Measurements from ENCODE around the gene TTC34. TPM values are rescaled to one million over a fixed set of nuclear protein-coding genes. Genes with fewer than 3 reads are reported as not detected.

Gene TTC34
- total and polyA plus RNA-seq, 2 of the 13 experiments (the other 11 are each of a cell fraction or from before 2014, with no cell fraction given): 0.07 to 0.11 TPM

- H3K4me1 ChIP-seq (ENCODE audit: insufficient read depth, low read length): no peaks in the 10 kb centered on the region
- no peaks in the 10 kb centered on the region for H4K20me1 ChIP-seq (ENCODE audit: insufficient read depth, low read length)
- ATAC-seq (no peak), DNase-seq (ENCODE audit: low spot score) (no peak), FAIRE-seq (no peak)
- WGBS (ENCODE audit: low lambda C conversion rate): 18% methylated on average over 14 of the region's 20 CpGs
- H3K4me3 ChIP-seq (replicated peaks in 1 of 3; ENCODE audit: insufficient read depth in 1 of 3, low read depth in 2 of 3, low read length in 3 of 3): no peak overlapping the region
- no peaks in the 10 kb centered on the region for H3K79me2 ChIP-seq (ENCODE audit: insufficient read depth, low read length)
- no peak overlapping the region for H3K27ac ChIP-seq (ENCODE audit: extremely low read length, insufficient read depth, low read length)
- no peak overlapping the region for H3K9ac ChIP-seq (ENCODE audit: insufficient read depth, low read depth, low read length)
- no peaks in the 10 kb centered on the region for H3K9me3 ChIP-seq (ENCODE audit: low read length)
- POLR2A ChIA-PET: no interaction called here
- CTCF ChIA-PET (ENCODE audit: low intra/inter-chr PET ratio, low total read pairs): no interaction called here
- H3K4me2 ChIP-seq (ENCODE audit: low read depth, low read length): no peak overlapping the region
- H2AFZ ChIP-seq (ENCODE audit: low read length): no peak overlapping the region
- no peaks in the 10 kb centered on the region for H3K36me3 ChIP-seq (replicated peaks in 1 of 2; ENCODE audit: control insufficient read depth in 1 of 2, insufficient read depth in 2 of 2, low read length in 2 of 2)
- in situ Hi-C loops (cut with HindIII; ENCODE audit: extremely low pct_ligation_motif_present, low pct_unique_long_range_greater_than_20kb) (no loop called here), intact Hi-C loops (cut with micrococcal nuclease; ENCODE audit: unreplicated experiment) (no loop called here)
- BruUV-seq (replicated peaks): no TSS peak
- H3K27me3 ChIP-seq (ENCODE audit: control insufficient read depth in 1 of 2, insufficient read depth in 2 of 2, low read length in 2 of 2): peaks cover 13 to 81% of the 10 kb centered on the region in 2 experiments
- TF ChIP-seq ZFX (CRISPR knock-in tag; IDR thresholded peaks at IDR 0.05; ENCODE audit: low read depth) (no peak), ZNF484 (CRISPR knock-in tag; IDR thresholded peaks at IDR 0.05; ENCODE audit: borderline replicate concordance, low read depth) (no peak), UBTF (CRISPR knock-in tag; IDR thresholded peaks at IDR 0.05) (no peak), HCFC1 (IDR thresholded peaks at IDR 0.05; ENCODE audit: low read depth, low read length) (no peak), PRMT3 (CRISPR knock-in tag; IDR thresholded peaks at IDR 0.05; ENCODE audit: borderline replicate concordance, low read depth) (no peak), CBFB (CRISPR knock-in tag; IDR thresholded peaks at IDR 0.05) (no peak), HNRNPH1 (optimal IDR thresholded peaks at IDR 0.05; ENCODE audit: low read depth, low read length) (no peak), SIN3A (IDR thresholded peaks at IDR 0.05; ENCODE audit: borderline replicate concordance, low read depth, low read length) (no peak), NR3C1 (CRISPR knock-in tag; IDR thresholded peaks at IDR 0.05) (no peak), ZNF557 (CRISPR knock-in tag; IDR thresholded peaks at IDR 0.05) (no peak), ZNF124 (CRISPR knock-in tag; IDR thresholded peaks at IDR 0.05) (no peak), MAX (IDR thresholded peaks at IDR 0.05) (no peak), ETV5 (CRISPR knock-in tag; IDR thresholded peaks at IDR 0.05; ENCODE audit: borderline replicate concordance) (no peak), THAP7 (CRISPR knock-in tag; IDR thresholded peaks at IDR 0.05) (no peak), MAFK (conservative IDR thresholded peaks at IDR 0.05 in 1 of 2, IDR thresholded peaks at IDR 0.05 in 1 of 2; ENCODE audit: low read length in 2 of 2) (no peak), KLF12 (CRISPR knock-in tag; IDR thresholded peaks at IDR 0.05; ENCODE audit: borderline replicate concordance) (no peak), AKNA (CRISPR knock-in tag; IDR thresholded peaks at IDR 0.05; ENCODE audit: borderline replicate concordance) (no peak)
Observed at GRCh38 chr1:2836333-2836970, 35.0 kb upstream of the TTC34 start.

Measured in HepG2 (cell line).